T-helper 1 cell treated with Interleukin-12 subunit alpha and Interleukin-12 subunit beta and Interleukin-4 antibody, amounts not matched to agents 30 ng/mL and 1 ng/mL, for 36 hours (primary cell): ENCODE measurements around the gene MEGF9. TPM values are rescaled to one million over a fixed set of nuclear protein-coding genes. Genes with fewer than 3 reads are reported as not detected.
"Not testable (repeated sequence)": the region's sequence is repeated elsewhere in the genome, so short reads cannot be mapped to it uniquely, and the experiment has no call there.

Experiments
- intact Hi-C: fragments of 100-400 bp; cut with micrococcal nuclease; formaldehyde crosslinking; loops from one replicate; pipeline ENCODE4 v1.15.1; 2024
- total RNA-seq: library from RNA; stranded (reverse); gene quantifications from 2 replicates; pipeline ENCODE4 v1.2.3, GENCODE V29; 2022

Gene MEGF9
- 9.3 and 10.1 TPM in 2 replicates for total RNA-seq

DNA sequence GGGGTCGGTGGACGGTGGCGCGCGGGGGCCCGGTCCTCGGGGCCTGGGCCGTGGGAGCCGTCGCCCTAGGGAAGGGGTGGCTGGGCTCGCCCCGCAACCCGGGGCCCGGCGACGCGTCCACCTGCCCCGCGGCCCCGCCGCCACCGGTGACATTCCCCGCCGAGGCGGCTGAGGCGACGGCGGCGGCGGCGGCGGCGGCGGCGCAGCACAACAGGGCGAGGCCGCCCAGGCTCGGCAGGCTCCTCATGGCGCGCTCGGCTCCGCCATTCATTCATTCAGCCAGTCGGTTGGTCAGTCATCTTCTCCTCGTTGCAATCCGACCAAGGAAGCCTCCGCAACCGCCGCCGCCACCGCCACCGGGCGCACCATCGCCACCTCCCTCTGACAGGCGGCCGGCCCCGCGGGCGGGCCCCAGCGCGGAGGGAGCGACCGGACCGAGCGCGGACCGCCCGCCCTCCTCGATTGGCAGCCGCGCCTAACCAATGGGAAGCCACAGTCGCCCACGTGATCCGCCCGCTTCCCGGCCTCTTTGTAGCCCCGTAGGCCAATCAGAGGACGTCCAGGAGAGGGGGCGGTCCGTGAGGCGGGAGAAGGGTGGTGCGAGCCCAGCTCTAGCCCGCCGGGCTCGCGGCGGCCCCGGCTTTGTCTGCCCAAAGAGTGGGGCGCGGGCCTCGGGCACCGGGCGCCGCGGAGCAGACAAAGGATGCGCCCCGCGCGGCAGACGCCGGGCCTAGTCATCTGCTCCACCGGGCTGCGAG lies at the start of gene MEGF9:
Gene MEGF9 (minus strand): TSS at position 383 of the 758 bp plus-strand sequence. CDS start 112 bp downstream, at position 271.
- intact Hi-C loops = loop anchor here (1.0 to 5.0 kb wide), 11 partner anchors 12 to 638 kb away; partner anchors contain the start of genes CDK5RAP2, CNTRL, FBXW2 and TRAF1

- intact Hi-C loops = no loop called here
Observed at GRCh38 chr9:120761006-120761405, 46.7 kb upstream of the MEGF9 start.

GRCh38 chr9:120759755-120760400 lies 45.6 kb upstream of the MEGF9 start:
- intact Hi-C loops = loop anchor here (5.0 kb wide), 4 partner anchors 32 to 642 kb away; partner anchors contain the start of gene FBXW2

DNA sequence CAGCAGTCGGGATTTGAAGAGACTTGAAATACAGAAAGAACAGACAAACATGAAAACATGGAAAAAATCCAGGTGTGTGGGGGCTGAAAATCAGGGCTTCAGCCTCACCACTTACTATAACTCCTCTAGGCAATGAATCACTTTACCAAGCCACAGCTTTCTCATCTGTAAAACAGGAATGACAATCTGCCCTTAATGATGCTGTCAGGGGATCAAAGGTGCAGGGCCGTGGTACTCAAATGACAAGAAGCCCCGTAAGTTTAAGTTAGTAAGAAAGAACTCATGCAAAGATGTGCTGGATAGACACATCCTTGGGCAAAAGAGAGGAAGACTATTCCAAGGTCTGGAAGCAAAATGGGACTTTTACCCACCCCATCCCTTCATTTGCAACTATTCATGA lies 44.3 kb upstream of the MEGF9 start:
- intact Hi-C loops = loop anchor here (5.0 kb wide), 4 partner anchors 34 to 644 kb away; partner anchors contain the start of gene FBXW2

- intact Hi-C loops = loop anchor here (2.0 to 5.0 kb wide), 5 partner anchors 35 to 645 kb away; partner anchors contain the start of genes FBXW2 and PSMD5
Observed at GRCh38 chr9:120757026-120757913, 43.0 kb upstream of the MEGF9 start.

- intact Hi-C loops = loop anchor here (1.0 to 5.0 kb wide), 10 partner anchors 36 to 646 kb away; partner anchors contain the start of genes FBXW2 and PSMD5
Observed at GRCh38 chr9:120756531-120756930, 42.3 kb upstream of the MEGF9 start.

DNA sequence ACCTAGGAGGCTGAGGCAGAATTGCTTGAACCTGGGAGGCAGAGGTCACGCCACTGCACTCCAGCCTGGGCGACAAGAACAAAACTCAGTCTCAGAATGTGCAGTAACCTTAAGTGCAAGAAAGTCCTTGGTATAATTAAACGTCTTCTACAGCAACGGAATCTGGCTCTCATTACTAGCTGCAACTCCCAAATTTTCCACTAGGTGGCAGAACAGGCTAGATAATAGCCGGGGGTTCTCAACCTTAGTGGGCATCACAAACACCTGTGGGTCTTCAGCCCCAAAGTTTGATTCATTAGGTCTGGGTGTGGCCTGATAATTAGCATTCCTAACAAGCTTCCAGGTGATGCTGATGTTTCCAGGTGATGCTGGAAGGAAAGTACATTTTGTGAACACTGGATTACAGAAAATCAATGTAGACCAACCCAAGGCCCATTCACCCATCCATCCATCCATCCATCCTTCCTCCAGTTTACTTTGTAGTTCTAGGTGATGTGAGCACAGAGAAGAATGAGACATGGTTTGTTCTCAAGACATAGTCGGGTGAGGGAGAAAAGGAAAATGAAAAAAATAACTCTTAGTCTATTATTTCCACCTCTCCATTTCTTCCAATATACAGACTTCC lies 41.7 kb upstream of the MEGF9 start:
- intact Hi-C loops = loop anchor here (1.0 to 5.0 kb wide), 10 partner anchors 36 to 646 kb away; partner anchors contain the start of genes FBXW2 and PSMD5

DNA sequence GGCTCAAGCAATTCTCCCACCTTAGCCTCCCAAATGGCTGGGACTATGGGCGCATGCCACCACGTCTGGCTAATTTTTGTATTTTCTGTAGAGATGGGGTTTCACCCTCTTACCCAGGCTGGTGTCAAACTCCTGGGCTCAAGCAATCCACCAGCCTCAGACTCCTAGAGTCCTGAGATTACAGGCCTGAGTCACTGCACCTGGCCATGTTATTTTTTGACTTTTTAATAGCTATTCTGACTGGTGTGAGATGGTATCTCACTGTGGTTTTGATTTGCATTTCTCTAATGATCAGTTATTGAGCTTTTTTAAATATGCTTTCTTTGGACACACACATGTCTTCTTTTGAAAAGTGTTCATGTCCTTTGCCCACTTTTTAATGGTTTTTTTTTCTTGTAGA lies 40.8 kb upstream of the MEGF9 start:
- intact Hi-C loops = loop anchor here (5.0 kb wide), 4 partner anchors 37 to 647 kb away; partner anchors contain the start of gene FBXW2

- intact Hi-C loops = no loop called here
Observed at GRCh38 chr9:120750421-120750820, 36.2 kb upstream of the MEGF9 start.

DNA sequence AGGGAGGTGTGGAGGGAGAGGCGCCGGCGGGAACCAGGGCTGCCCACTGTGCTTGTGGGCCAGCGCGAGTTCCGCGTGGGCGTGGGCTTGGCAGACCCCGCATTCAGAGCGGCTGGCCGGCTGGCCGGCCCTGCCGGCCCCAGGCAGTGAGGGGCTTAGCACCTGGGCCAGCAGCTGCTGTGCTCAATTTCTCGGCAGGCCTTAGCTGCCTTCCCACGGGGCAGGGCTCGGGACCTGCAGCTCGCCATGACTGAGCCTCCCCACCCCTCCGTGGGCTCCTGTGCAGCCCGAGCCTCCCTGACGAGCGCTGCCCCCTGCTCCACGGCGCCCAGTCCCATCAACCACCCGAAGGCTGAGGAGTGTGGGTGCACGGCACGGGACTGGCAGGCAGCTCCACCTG lies 32.1 kb upstream of the MEGF9 start:
- intact Hi-C loops = not testable (repeated sequence)

- intact Hi-C loops = no loop called here
Observed at GRCh38 chr9:120745278-120745677, 31.0 kb upstream of the MEGF9 start.

GRCh38 chr9:120742951-120743416 lies 28.7 kb upstream of the MEGF9 start:
- intact Hi-C loops = loop anchor here (1.0 kb wide), 2 partner anchors 317 to 577 kb away; no protein-coding TSS in a partner anchor

DNA sequence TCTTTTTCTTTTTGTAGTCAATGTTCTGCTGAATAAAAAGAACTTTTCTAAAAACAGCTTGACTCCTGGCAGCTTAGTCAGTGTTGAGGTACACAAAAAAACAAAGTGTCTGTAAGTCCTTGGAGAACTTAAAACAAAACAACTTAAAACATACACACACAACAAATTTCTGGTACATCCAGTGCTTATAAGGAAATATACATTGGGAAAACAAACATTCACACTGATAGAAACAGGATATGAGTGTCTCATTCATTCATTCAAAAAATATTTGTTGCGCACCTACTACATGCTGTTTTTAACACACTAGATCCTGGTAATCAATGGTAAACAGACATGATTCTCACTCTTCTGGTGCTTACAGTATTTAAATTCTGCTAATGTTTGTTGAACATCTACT lies 27.4 kb upstream of the MEGF9 start:
- intact Hi-C loops = no loop called here

GRCh38 chr9:120741191-120741590 lies 26.9 kb upstream of the MEGF9 start:
- intact Hi-C loops = no loop called here

GRCh38 chr9:120740132-120740531 lies 25.9 kb upstream of the MEGF9 start:
- intact Hi-C loops = no loop called here

GRCh38 chr9:120737416-120738165 lies 23.3 kb upstream of the MEGF9 start:
- intact Hi-C loops = no loop called here

DNA sequence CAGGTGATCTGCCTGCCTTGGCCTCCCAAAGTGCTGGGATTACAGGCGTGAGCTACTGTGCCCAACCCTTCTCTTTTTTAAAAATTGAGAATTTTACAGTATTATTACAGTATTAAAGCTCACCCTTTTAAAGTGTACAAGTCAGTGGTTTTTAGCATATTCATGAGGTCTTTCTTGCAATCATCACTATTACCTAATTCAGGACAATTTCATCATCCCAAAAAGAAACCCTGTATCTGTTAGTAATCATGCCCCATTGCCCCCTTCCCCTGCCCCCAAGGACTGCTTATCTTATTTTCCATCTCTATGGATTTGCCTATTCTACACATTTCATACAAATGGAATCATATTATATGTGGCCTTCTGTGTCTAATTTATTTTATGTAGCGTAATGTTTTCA lies 22.6 kb upstream of the MEGF9 start:
- intact Hi-C loops = no loop called here

DNA sequence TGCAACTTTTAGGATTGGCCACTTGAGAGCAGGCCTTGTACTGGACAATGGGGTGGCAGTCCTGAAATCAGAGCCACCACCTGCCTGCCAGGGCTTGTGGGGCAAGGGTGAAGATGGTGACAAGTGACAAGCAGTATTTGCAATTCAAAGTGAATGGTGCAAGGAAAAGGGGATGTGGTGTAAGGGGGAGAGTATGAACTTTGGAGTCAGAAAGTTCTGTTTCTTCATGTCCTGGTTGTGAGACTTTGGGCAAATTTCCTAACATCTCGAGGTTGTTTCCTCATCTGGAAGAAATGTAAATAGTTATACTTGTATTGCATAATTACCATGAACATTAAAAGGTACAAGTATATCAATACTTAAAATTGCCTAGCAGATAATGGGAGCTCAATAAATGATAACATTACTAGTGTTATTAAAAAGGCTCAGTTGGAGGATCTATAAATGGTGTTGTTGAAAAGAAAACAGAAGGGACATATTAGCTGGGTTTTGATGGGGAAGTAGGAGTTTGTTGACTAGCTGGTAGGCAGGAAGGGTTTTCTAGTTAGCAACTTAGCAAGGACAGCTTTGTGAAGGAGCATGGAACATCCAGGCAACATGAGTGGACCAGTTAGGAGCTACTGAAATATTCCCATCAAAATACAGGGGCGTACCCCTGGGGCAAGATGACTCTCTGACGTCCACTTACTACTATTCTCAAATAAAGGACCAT lies 21.3 kb upstream of the MEGF9 start:
- intact Hi-C loops = no loop called here
